PFSK-1 (cell line): ENCODE results near the gene LIN7A.

Experiments used
- FOXP2 ChIP-seq: optimal IDR thresholded peaks from 2 replicates; pipeline ENCODE3; 2011; ENCODE audit warnings: borderline replicate concordance, control low read depth, inconsistent platforms; ENCODE audit not compliant: insufficient read depth; ENCODE audit errors: extremely low read length, extremely low read depth
- POLR2AphosphoS5 ChIP-seq: IDR thresholded peaks from 2 replicates; pipeline ENCODE4 v1.6.1; 2012; ENCODE audit warnings: low read depth, mild to moderate bottlenecking, control low read depth, low read length, moderate library complexity
- SIN3A ChIP-seq: IDR thresholded peaks from 2 replicates; pipeline ENCODE4 v1.6.1; 2012; ENCODE audit warnings: mild to moderate bottlenecking, low read length, moderate library complexity, borderline replicate concordance; ENCODE audit not compliant: insufficient read depth
- TAF1 ChIP-seq: IDR thresholded peaks from 2 replicates; pipeline ENCODE4 v1.6.1; 2012; ENCODE audit warnings: low read length, control low read depth, borderline replicate concordance; ENCODE audit not compliant: insufficient read depth

DNA sequence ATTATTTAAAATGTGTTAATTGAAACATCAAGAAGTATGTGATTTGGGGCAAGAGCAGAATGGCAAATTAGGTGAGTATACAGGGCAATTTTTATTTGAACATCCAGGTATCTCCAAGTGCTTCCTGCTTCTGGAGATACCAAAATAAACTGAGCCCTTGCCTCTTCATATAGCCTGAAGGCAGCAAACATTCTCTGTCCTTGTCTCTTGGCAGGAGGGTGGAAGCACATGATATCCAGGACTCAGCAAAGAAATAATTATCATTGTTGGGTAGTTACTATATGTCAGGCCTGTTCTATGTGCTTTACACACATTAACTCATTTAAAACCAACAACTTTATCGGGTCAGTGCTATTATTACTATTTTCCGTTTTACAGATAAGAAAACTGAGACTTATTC, 12.5 kb downstream of the LIN7A start:
- no peak for TF ChIP-seq SIN3A
- no peak for TF ChIP-seq POLR2AphosphoS5
- TF ChIP-seq FOXP2: no peak
- no peak for TF ChIP-seq TAF1
